ENCODE measurements around the gene ADAM17.

DNA sequence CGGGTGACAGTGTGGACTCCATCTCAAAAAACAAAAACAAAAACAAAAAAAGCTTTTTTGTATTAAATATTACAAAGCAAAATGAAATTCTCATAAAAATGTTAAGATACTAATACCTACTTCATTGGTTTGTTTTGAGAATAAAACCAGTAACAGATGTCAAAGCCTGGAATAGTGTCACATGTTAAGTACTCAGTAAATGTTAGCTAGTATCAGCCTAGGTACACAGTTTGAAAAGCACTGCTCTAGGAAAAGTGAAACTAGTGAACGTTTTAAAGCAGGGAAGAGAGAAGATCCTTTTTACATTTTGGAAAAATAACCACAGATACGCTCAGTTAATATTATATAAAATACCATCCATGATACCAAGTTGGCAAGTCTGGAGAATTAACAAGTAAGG is 37.1 kb upstream of the ADAM17 start:
- TF ChIP-seq EP300 (IDR thresholded peaks at IDR 0.05; ENCODE audit: low read length): no peak
- no peak for TF ChIP-seq LARP7 (IDR thresholded peaks at IDR 0.05)
- TF ChIP-seq ZNF165 (CRISPR knock-in tag; IDR thresholded peaks at IDR 0.05; ENCODE audit: borderline replicate concordance): no peak
- TF ChIP-seq MEF2A (IDR thresholded peaks at IDR 0.05; ENCODE audit: control insufficient read depth, low read depth, low read length): no peak
- no peak for TF ChIP-seq EZH2 (IDR thresholded peaks at IDR 0.05; ENCODE audit: borderline replicate concordance, low read depth, low read length)
- TF ChIP-seq, protein P1, sequence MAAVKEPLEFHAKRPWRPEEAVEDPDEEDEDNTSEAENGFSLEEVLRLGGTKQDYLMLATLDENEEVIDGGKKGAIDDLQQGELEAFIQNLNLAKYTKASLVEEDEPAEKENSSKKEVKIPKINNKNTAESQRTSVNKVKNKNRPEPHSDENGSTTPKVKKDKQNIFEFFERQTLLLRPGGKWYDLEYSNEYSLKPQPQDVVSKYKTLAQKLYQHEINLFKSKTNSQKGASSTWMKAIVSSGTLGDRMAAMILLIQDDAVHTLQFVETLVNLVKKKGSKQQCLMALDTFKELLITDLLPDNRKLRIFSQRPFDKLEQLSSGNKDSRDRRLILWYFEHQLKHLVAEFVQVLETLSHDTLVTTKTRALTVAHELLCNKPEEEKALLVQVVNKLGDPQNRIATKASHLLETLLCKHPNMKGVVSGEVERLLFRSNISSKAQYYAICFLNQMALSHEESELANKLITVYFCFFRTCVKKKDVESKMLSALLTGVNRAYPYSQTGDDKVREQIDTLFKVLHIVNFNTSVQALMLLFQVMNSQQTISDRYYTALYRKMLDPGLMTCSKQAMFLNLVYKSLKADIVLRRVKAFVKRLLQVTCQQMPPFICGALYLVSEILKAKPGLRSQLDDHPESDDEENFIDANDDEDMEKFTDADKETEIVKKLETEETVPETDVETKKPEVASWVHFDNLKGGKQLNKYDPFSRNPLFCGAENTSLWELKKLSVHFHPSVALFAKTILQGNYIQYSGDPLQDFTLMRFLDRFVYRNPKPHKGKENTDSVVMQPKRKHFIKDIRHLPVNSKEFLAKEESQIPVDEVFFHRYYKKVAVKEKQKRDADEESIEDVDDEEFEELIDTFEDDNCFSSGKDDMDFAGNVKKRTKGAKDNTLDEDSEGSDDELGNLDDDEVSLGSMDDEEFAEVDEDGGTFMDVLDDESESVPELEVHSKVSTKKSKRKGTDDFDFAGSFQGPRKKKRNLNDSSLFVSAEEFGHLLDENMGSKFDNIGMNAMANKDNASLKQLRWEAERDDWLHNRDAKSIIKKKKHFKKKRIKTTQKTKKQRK (IDR thresholded peaks at IDR 0.05; ENCODE audit: borderline replicate concordance, low read depth, low read length): no peak
- TF ChIP-seq HDAC6 (IDR thresholded peaks at IDR 0.05; ENCODE audit: low read depth, low read length): no peak
- no peak for TF ChIP-seq ZNF3 (CRISPR knock-in tag; IDR thresholded peaks at IDR 0.05)
- TF ChIP-seq NCOA2 (IDR thresholded peaks at IDR 0.05; ENCODE audit: partially characterized antibody in 2 of 2): no peak
- no peak for TF ChIP-seq ZNF766 (CRISPR knock-in tag; conservative IDR thresholded peaks at IDR 0.05)
- no peak for TF ChIP-seq TAL1 (IDR thresholded peaks at IDR 0.05)
- no peak for TF ChIP-seq CBX3 (IDR thresholded peaks at IDR 0.05; ENCODE audit: borderline replicate concordance in 1 of 2, low read length in 2 of 2)
- no peak for TF ChIP-seq FOXJ2 (tag; IDR thresholded peaks at IDR 0.05)
